Naive thymus-derived CD4-positive, alpha-beta T cell (primary cell): ENCODE data around the gene CTR9. TPM values are rescaled to one million over a fixed set of nuclear protein-coding genes. Genes with fewer than 3 reads are reported as not detected.

Experiments used
- ATAC-seq: fragments of 150-1000 bp; cut with Tn5 transposase; 2 replicates; pipeline ENCODE4 v1.10.0; 2021; ENCODE audit warnings: mild to moderate bottlenecking, moderate library complexity
- CTCF ChIA-PET: fragments of 350-600 bp; sonication (Branson Sonifier 250); formaldehyde crosslinking; loops from one replicate; lab custom pipeline; 2021; ENCODE audit warnings: antibody characterized with exemption; lab: Charles Lee
- POLR2A ChIA-PET: fragments of 350-600 bp; sonication (Branson Sonifier 250); formaldehyde crosslinking; loops from one replicate; lab custom pipeline; 2021; ENCODE audit warnings: antibody characterized with exemption, inconsistent platforms; lab: Charles Lee
- DNase-seq, 9 donors: peaks; one replicate each; pipeline versions ENCODE4 v3.0.0 to v3.0.0-alpha.2; 2020 to 2022; ENCODE audit warnings: mixed read lengths in 1 of 9
- H3K27ac ChIP-seq: one replicate; pipeline ENCODE4 v1.7.0; 2013; ENCODE audit warnings: mild to moderate bottlenecking, low read depth, low read length, moderate library complexity
- H3K27me3 ChIP-seq, 2 donors: one replicate each; pipeline ENCODE4 v1.7.0; 2013; ENCODE audit warnings: low read length in 2 of 2, mild to moderate bottlenecking in 2 of 2, moderate library complexity in 2 of 2; ENCODE audit not compliant: control insufficient read depth in 2 of 2, insufficient read depth in 2 of 2
- H3K36me3 ChIP-seq, 3 experiments: 1 replicate in 2 of 3; 2 replicates in 1 of 3; pipeline ENCODE4 v1.7.0; 2013; ENCODE audit warnings: low read length in 3 of 3, mild to moderate bottlenecking in 3 of 3, moderate library complexity in 1 of 3; ENCODE audit not compliant: insufficient read depth in 3 of 3, control insufficient read depth in 2 of 3
- H3K4me1 ChIP-seq, 2 donors: one replicate each; pipeline ENCODE4 v1.7.0; 2013; ENCODE audit warnings: low read length in 2 of 2, mild to moderate bottlenecking in 2 of 2, moderate library complexity in 1 of 2; ENCODE audit not compliant: control insufficient read depth in 2 of 2, insufficient read depth in 2 of 2
- H3K4me3 ChIP-seq: 2 replicates; pipeline ENCODE4 v1.7.0; 2013; ENCODE audit warnings: mild to moderate bottlenecking, low read length
- H3K9me3 ChIP-seq, 3 experiments: 1 replicate in 2 of 3; 2 replicates in 1 of 3; pipeline ENCODE4 v1.7.0; 2013; ENCODE audit warnings: low read length in 3 of 3; ENCODE audit not compliant: control insufficient read depth in 2 of 3
- H3K27ac Mint-ChIP-seq, 9 donors: one replicate each; pipeline ENCODE4 v1.8.0; 2020 to 2022; ENCODE audit warnings: mixed read lengths in 9 of 9, mild to moderate bottlenecking in 8 of 9, moderate library complexity in 5 of 9, inconsistent platforms in 2 of 9
- H3K27me3 Mint-ChIP-seq, 5 donors: one replicate each; pipeline ENCODE4 v1.8.0; 2021 to 2022; ENCODE audit warnings: mixed read lengths in 5 of 5, mild to moderate bottlenecking in 1 of 5
- H3K36me3 Mint-ChIP-seq, 5 donors: one replicate each; pipeline ENCODE4 v1.8.0; 2020 to 2022; ENCODE audit warnings: mixed read lengths in 5 of 5, mild to moderate bottlenecking in 3 of 5, inconsistent platforms in 1 of 5
- H3K4me1 Mint-ChIP-seq, 7 donors: one replicate each; pipeline ENCODE4 v1.8.0; 2020 to 2022; ENCODE audit warnings: mixed read lengths in 7 of 7, mild to moderate bottlenecking in 3 of 7, inconsistent platforms in 1 of 7
- H3K4me3 Mint-ChIP-seq, 10 donors: one replicate each; pipeline ENCODE4 v1.8.0; 2020 to 2022; ENCODE audit warnings: mild to moderate bottlenecking in 10 of 10, mixed read lengths in 10 of 10, moderate library complexity in 6 of 10, inconsistent platforms in 2 of 10
- H3K9me3 Mint-ChIP-seq, 11 donors: one replicate each; pipeline ENCODE4 v1.8.0; 2020 to 2022; ENCODE audit warnings: mixed read lengths in 11 of 11, mild to moderate bottlenecking in 4 of 11, inconsistent platforms in 1 of 11, moderate library complexity in 1 of 11
- intact Hi-C, 2 donors: fragments of 100-400 bp; cut with micrococcal nuclease; formaldehyde crosslinking; loops; one replicate each; pipeline ENCODE4 v1.15.1; 2023
- polyA plus RNA-seq, 2 donors: library from polyadenylated mRNA; unstranded; fragments of 300-500 nt; fragmentation: Illumina TruSeq; gene quantifications; one replicate each; pipeline ENCODE4 v1.2.3, GENCODE V29; 2021
- total RNA-seq, 6 experiments: library from RNA in 5 of 6; stranded (reverse) in 5 of 6; gene quantifications; 1 replicate in 5 of 6; 2 replicates in 1 of 6; pipeline ENCODE4 v1.2.3 and lab custom pipeline; 2021 to 2026

The CTR9 gene
- total and polyA plus RNA-seq, 7 experiments from 2014 or later = 23.8 to 70.3 (median 51.7) TPM

- H3K27ac Mint-ChIP-seq = peak overlapping the region in 1 of 9 donors; percentile 46
- POLR2A ChIA-PET = interaction anchor here (0.9 to 1.6 kb wide), 4 partner anchors 15 to 38 kb away, joined by 3 to 7 read pairs (median 6); partner anchors contain the start of gene EIF4G2
- no peak for DNase-seq
- no peaks in the 10 kb centered on the region for H3K27me3 Mint-ChIP-seq
- Histone ChIP-seq H3K4me3 (no peak overlapping the region), H3K36me3 (peaks cover 34 to 68% (median 39%) of the 10 kb centered on the region in 3 experiments), H3K9me3 (no peaks in the 10 kb centered on the region), H3K4me1 (no peaks in the 10 kb centered on the region), H3K27ac (no peak overlapping the region), H3K27me3 (no peaks in the 10 kb centered on the region)
- no peak overlapping the region for H3K4me3 Mint-ChIP-seq
- H3K36me3 Mint-ChIP-seq = peaks cover 22 to 61% (median 50%) of the 10 kb centered on the region in 5 donors
- peaks cover 0 to 3% (median 0%) of the 10 kb centered on the region in 7 donors for H3K4me1 Mint-ChIP-seq
- ATAC-seq = no peak
- no peaks in the 10 kb centered on the region for H3K9me3 Mint-ChIP-seq
- intact Hi-C loops = loop anchor here in 1 of 2 donors (2.0 to 10.0 kb wide), 2 partner anchors 21 to 1163 kb away; partner anchors contain the start of gene CTR9
- CTCF ChIA-PET = interaction anchor here (0.7 to 1.1 kb wide), 3 partner anchors 10 to 570 kb away, joined by 3 to 4 read pairs (median 3); no protein-coding TSS in a partner anchor
Observed at GRCh38 chr11:10771457-10771856, 20.4 kb downstream of the CTR9 start.

GRCh38 chr11:10774811-10775210 is 23.8 kb downstream of the CTR9 start:
- Mint-ChIP-seq H3K9me3 (no peaks in the 10 kb centered on the region), H3K4me3 (no peak overlapping the region), H3K27me3 (no peaks in the 10 kb centered on the region), H3K27ac (peak overlapping the region in 2 of 9 donors; percentile 4 to 17), H3K36me3 (peaks cover 16 to 72% (median 47%) of the 10 kb centered on the region in 5 donors), H3K4me1 (peaks cover 0 to under 1% (median 0%) of the 10 kb centered on the region in 7 donors)
- Histone ChIP-seq H3K4me1 (no peaks in the 10 kb centered on the region), H3K4me3 (no peak overlapping the region), H3K9me3 (no peaks in the 10 kb centered on the region), H3K36me3 (peaks cover 34 to 78% (median 42%) of the 10 kb centered on the region in 3 experiments), H3K27ac (no peak overlapping the region), H3K27me3 (no peaks in the 10 kb centered on the region)
- intact Hi-C loops = loop anchor here in 1 of 2 donors (10.0 kb wide), 1 partner anchor 1160 kb away; no protein-coding TSS in a partner anchor
- DNase-seq = no peak
- ChIA-PET CTCF (interaction anchor here (1.0 kb wide), 1 partner anchor 9 kb away, joined by 3 read pairs; no protein-coding TSS in a partner anchor), POLR2A (interaction anchor here (1.1 kb wide), 3 partner anchors 29 to 37 kb away, joined by 3 to 4 read pairs (median 3); partner anchors contain the start of gene EIF4G2)
- ATAC-seq = no peak

- peak overlapping the region in 3 of 9 donors; percentile 19 to 45 (median 21) for H3K27ac Mint-ChIP-seq
- POLR2A ChIA-PET = no interaction called here
- CTCF ChIA-PET = no interaction called here
Observed at GRCh38 chr11:10777393-10777793, 26.3 kb downstream of the CTR9 start.

GRCh38 chr11:10777806-10778205 is 26.8 kb downstream of the CTR9 start:
- POLR2A ChIA-PET = no interaction called here
- no peak for ATAC-seq

More at GRCh38 chr11:10777393-10777793, 26.3 kb downstream of the CTR9 start:
- Histone ChIP-seq H3K9me3 (no peaks in the 10 kb centered on the region), H3K27ac (no peak overlapping the region), H3K4me1 (no peaks in the 10 kb centered on the region), H3K27me3 (no peaks in the 10 kb centered on the region), H3K4me3 (no peak overlapping the region), H3K36me3 (peaks cover 18 to 64% (median 28%) of the 10 kb centered on the region in 3 experiments)
- peaks cover 0 to 1% (median 0%) of the 10 kb centered on the region in 7 donors for H3K4me1 Mint-ChIP-seq
- no peaks in the 10 kb centered on the region for H3K27me3 Mint-ChIP-seq
- intact Hi-C loops = loop anchor here in 1 of 2 donors (10.0 kb wide), 1 partner anchor 1157 kb away; no protein-coding TSS in a partner anchor
- ATAC-seq = no peak
- no peak overlapping the region for H3K4me3 Mint-ChIP-seq
- no peak for DNase-seq
- H3K9me3 Mint-ChIP-seq = no peaks in the 10 kb centered on the region
- peaks cover 12 to 55% (median 37%) of the 10 kb centered on the region in 5 donors for H3K36me3 Mint-ChIP-seq

GRCh38 chr11:10778217-10778970 is 27.3 kb downstream of the CTR9 start:
- H3K27ac Mint-ChIP-seq = peak overlapping the region in 2 of 9 donors; percentile 23 to 24
- no peak for ATAC-seq
- intact Hi-C loops = loop anchor here in 1 of 2 donors (10.0 kb wide), 1 partner anchor 1156 kb away; no protein-coding TSS in a partner anchor
- no peaks in the 10 kb centered on the region for H3K27me3 Mint-ChIP-seq
- H3K4me1 Mint-ChIP-seq = peaks cover 0 to 1% (median 0%) of the 10 kb centered on the region in 7 donors
- Histone ChIP-seq H3K4me1 (no peaks in the 10 kb centered on the region), H3K27ac (no peak overlapping the region), H3K36me3 (peaks cover 11 to 54% (median 22%) of the 10 kb centered on the region in 3 experiments), H3K9me3 (no peaks in the 10 kb centered on the region), H3K27me3 (no peaks in the 10 kb centered on the region), H3K4me3 (no peak overlapping the region)
- POLR2A ChIA-PET = no interaction called here
- H3K4me3 Mint-ChIP-seq = no peak overlapping the region
- no peaks in the 10 kb centered on the region for H3K9me3 Mint-ChIP-seq
- H3K36me3 Mint-ChIP-seq = peaks cover 12 to 49% (median 32%) of the 10 kb centered on the region in 5 donors
- CTCF ChIA-PET = interaction anchor here (1.1 to 1.3 kb wide), 2 partner anchors 14 to 15 kb away, joined by 3 read pairs; no protein-coding TSS in a partner anchor
- no peak for DNase-seq

More at GRCh38 chr11:10777806-10778205, 26.8 kb downstream of the CTR9 start:
- H3K9me3 ChIP-seq = no peaks in the 10 kb centered on the region
- intact Hi-C loops = loop anchor here in 1 of 2 donors (10.0 kb wide), 1 partner anchor 1157 kb away; no protein-coding TSS in a partner anchor
- no peaks in the 10 kb centered on the region for H3K27me3 ChIP-seq
- H3K27ac ChIP-seq = no peak overlapping the region
- Mint-ChIP-seq H3K27ac (peak overlapping the region in 1 of 9 donors; percentile 9), H3K27me3 (no peaks in the 10 kb centered on the region), H3K4me3 (no peak overlapping the region), H3K36me3 (peaks cover 12 to 53% (median 37%) of the 10 kb centered on the region in 5 donors), H3K4me1 (peaks cover 0 to 1% (median 0%) of the 10 kb centered on the region in 7 donors), H3K9me3 (no peaks in the 10 kb centered on the region)
- no peak for DNase-seq
- H3K4me1 ChIP-seq = no peaks in the 10 kb centered on the region
- peaks cover 17 to 60% (median 28%) of the 10 kb centered on the region in 3 experiments for H3K36me3 ChIP-seq
- CTCF ChIA-PET = interaction anchor here (1.1 to 1.3 kb wide), 2 partner anchors 14 to 15 kb away, joined by 3 read pairs; no protein-coding TSS in a partner anchor
- H3K4me3 ChIP-seq = no peak overlapping the region

- no peaks in the 10 kb centered on the region for H3K27me3 ChIP-seq
- POLR2A ChIA-PET = no interaction called here
- H3K27ac ChIP-seq = no peak overlapping the region
- peaks cover 10 to 47% (median 17%) of the 10 kb centered on the region in 3 experiments for H3K36me3 ChIP-seq
- no peak overlapping the region for H3K4me3 ChIP-seq
- ATAC-seq (no peak), DNase-seq (no peak)
- H3K36me3 Mint-ChIP-seq = peaks cover 12 to 44% (median 28%) of the 10 kb centered on the region in 5 donors
- intact Hi-C loops = loop anchor here in 1 of 2 donors (10.0 kb wide), 1 partner anchor 1156 kb away; no protein-coding TSS in a partner anchor
- H3K4me1 Mint-ChIP-seq = peaks cover 0 to 1% (median 0%) of the 10 kb centered on the region in 7 donors
- H3K4me3 Mint-ChIP-seq = no peak overlapping the region
- CTCF ChIA-PET = interaction anchor here (1.1 to 1.3 kb wide), 2 partner anchors 13 to 14 kb away, joined by 3 read pairs; no protein-coding TSS in a partner anchor
- H3K9me3 ChIP-seq = no peaks in the 10 kb centered on the region
- H3K27ac Mint-ChIP-seq = peak overlapping the region in 2 of 9 donors; percentile 10 to 23
- no peaks in the 10 kb centered on the region for H3K4me1 ChIP-seq
- H3K9me3 Mint-ChIP-seq = no peaks in the 10 kb centered on the region
- no peaks in the 10 kb centered on the region for H3K27me3 Mint-ChIP-seq
Observed at GRCh38 chr11:10779086-10779485, 28.0 kb downstream of the CTR9 start.
